Middle frontal gyrus (tissue), 1 donor: ENCODE data around the gene LEMD2.

ENCODE experiments used
- DNase-seq: peaks from one replicate; pipeline ENCODE4 v3.0.0-alpha.2; 2015; ENCODE audit warnings: low spot score; ENCODE audit errors: extremely low spot score

LEMD2 gene

GRCh38 chr6:33723371-33724085 lies 65.4 kb downstream of the LEMD2 start:
- no peak for DNase-seq

GRCh38 chr6:33722103-33722623 lies 66.8 kb downstream of the LEMD2 start:
- DNase-seq: no peak

DNA sequence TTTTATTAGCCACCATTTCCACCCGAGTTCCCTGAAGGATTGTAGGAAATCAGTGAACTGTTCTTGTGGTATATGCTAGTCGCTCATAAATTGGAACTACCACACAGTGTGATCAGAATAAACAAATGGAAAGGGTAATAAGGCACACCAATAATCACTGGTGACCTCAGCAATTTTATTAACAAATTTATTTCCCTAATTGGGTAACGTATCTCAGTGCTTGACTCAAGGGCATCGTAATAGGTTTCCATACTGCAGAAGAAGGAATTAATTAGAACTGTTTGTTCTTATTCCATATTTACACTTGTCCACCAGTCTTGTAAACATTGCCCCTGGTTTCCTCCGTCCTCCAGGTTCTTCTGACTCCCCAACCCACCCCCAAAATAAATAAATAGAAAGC lies 67.4 kb downstream of the LEMD2 start:
- DNase-seq: no peak
